ENCODE data around the gene LDLRAD4.

The LDLRAD4 gene

GRCh38 chr18:13430663-13431062, 212.1 kb downstream of the LDLRAD4 start:
- DNase-seq (ENCODE audit: low spot score), result no peak

GRCh38 chr18:13431886-13432285, 213.3 kb downstream of the LDLRAD4 start:
- DNase-seq (ENCODE audit: low spot score), result no peak

- no peak for DNase-seq (ENCODE audit: low spot score)
Measured at GRCh38 chr18:13433125-13433524, 214.6 kb downstream of the LDLRAD4 start.

- DNase-seq (ENCODE audit: low spot score), result no peak
Measured at GRCh38 chr18:13433685-13434084, 215.1 kb downstream of the LDLRAD4 start.

- no peak for DNase-seq (ENCODE audit: low spot score)
Measured at GRCh38 chr18:13434854-13435253, 216.3 kb downstream of the LDLRAD4 start.

GRCh38 chr18:13435586-13436333, 217.2 kb downstream of the LDLRAD4 start:
- peak; percentile 12 for DNase-seq (ENCODE audit: low spot score)

GRCh38 chr18:13436576-13436975, 218.0 kb downstream of the LDLRAD4 start:
- DNase-seq (ENCODE audit: low spot score), result no peak

- DNase-seq (ENCODE audit: low spot score), result no peak
Measured at GRCh38 chr18:13437034-13437433, 218.5 kb downstream of the LDLRAD4 start.

- no peak for DNase-seq (ENCODE audit: low spot score)
Measured at GRCh38 chr18:13437796-13438506, 219.4 kb downstream of the LDLRAD4 start.

GRCh38 chr18:13438507-13439056, 220.0 kb downstream of the LDLRAD4 start:
- DNase-seq (ENCODE audit: low spot score), result no peak

- DNase-seq (ENCODE audit: low spot score), result no peak
Measured at GRCh38 chr18:13439461-13439860, 220.9 kb downstream of the LDLRAD4 start.

- no peak for DNase-seq (ENCODE audit: low spot score)
Measured at GRCh38 chr18:13440277-13441248, 222.0 kb downstream of the LDLRAD4 start.

GRCh38 chr18:13441736-13442135, 223.2 kb downstream of the LDLRAD4 start:
- no peak for DNase-seq (ENCODE audit: low spot score)

GRCh38 chr18:13442451-13442850, 223.9 kb downstream of the LDLRAD4 start:
- no peak for DNase-seq (ENCODE audit: low spot score)

GRCh38 chr18:13443552-13443951, 225.0 kb downstream of the LDLRAD4 start:
- DNase-seq (ENCODE audit: low spot score), result no peak

GRCh38 chr18:13444430-13445240, 226.1 kb downstream of the LDLRAD4 start:
- DNase-seq (ENCODE audit: low spot score), result no peak

- DNase-seq (ENCODE audit: low spot score), result no peak
Measured at GRCh38 chr18:13445241-13445897, 226.8 kb downstream of the LDLRAD4 start.

- no peak for DNase-seq (ENCODE audit: low spot score)
Measured at GRCh38 chr18:13446024-13446423, 227.5 kb downstream of the LDLRAD4 start.

- no peak for DNase-seq (ENCODE audit: low spot score)
Measured at GRCh38 chr18:13446610-13447461, 228.3 kb downstream of the LDLRAD4 start.

Data from hematopoietic multipotent progenitor cell treated with erythropoietin and hydrocortisone succinate and interleukin-3 and kit ligand, for 15 days (in vitro differentiated cells).